Duodenal mucosa (tissue), 2 donors: ENCODE measurements around the gene RAB31.

Experiments used
- H3K27ac ChIP-seq: one replicate; pipeline ENCODE4 v1.7.0; 2013; ENCODE audit warnings: low read depth, low read length
- H3K27me3 ChIP-seq, 2 donors: one replicate each; pipeline ENCODE4 v1.7.0; 2013; ENCODE audit warnings: low read length in 2 of 2, control low read depth in 1 of 2; ENCODE audit not compliant: insufficient read depth in 2 of 2, control insufficient read depth in 1 of 2
- H3K36me3 ChIP-seq, 2 donors: one replicate each; pipeline ENCODE4 v1.7.0; 2013; ENCODE audit warnings: low read length in 2 of 2, control low read depth in 1 of 2; ENCODE audit not compliant: insufficient read depth in 2 of 2, control insufficient read depth in 1 of 2
- H3K4me1 ChIP-seq, 2 donors: one replicate each; pipeline ENCODE4 v1.7.0; 2013; ENCODE audit warnings: low read length in 2 of 2, control low read depth in 1 of 2; ENCODE audit not compliant: insufficient read depth in 2 of 2, control insufficient read depth in 1 of 2
- H3K4me3 ChIP-seq, 2 donors: one replicate each; pipeline ENCODE4 v1.7.0; 2013; ENCODE audit warnings: low read length in 2 of 2, low read depth in 1 of 2
- H3K9ac ChIP-seq, 2 donors: one replicate each; pipeline ENCODE4 v1.7.0; 2013; ENCODE audit warnings: low read length in 2 of 2, low read depth in 1 of 2
- H3K9me3 ChIP-seq, 2 donors: one replicate each; pipeline ENCODE4 v1.7.0; 2013; ENCODE audit warnings: low read length in 2 of 2, control low read depth in 1 of 2; ENCODE audit not compliant: control insufficient read depth in 1 of 2

The RAB31 gene

GRCh38 chr18:9845256-9845655 is 137.2 kb downstream of the RAB31 start:
- Histone ChIP-seq H3K4me1 (no peaks in the 10 kb centered on the region), H3K27ac (no peak overlapping the region), H3K27me3 (peaks cover 0 to 3% of the 10 kb centered on the region in 2 donors), H3K36me3 (no peaks in the 10 kb centered on the region), H3K9me3 (no peaks in the 10 kb centered on the region), H3K9ac (no peak overlapping the region), H3K4me3 (no peak overlapping the region)

- Histone ChIP-seq H3K9me3 (no peaks in the 10 kb centered on the region), H3K9ac (no peak overlapping the region), H3K4me1 (no peaks in the 10 kb centered on the region), H3K4me3 (no peak overlapping the region), H3K36me3 (no peaks in the 10 kb centered on the region), H3K27ac (no peak overlapping the region), H3K27me3 (peaks cover 0 to 3% of the 10 kb centered on the region in 2 donors)
Measured at GRCh38 chr18:9846162-9846925, 138.2 kb downstream of the RAB31 start.

GRCh38 chr18:9848170-9848879 is 140.2 kb downstream of the RAB31 start:
- no peak overlapping the region for H3K4me3 ChIP-seq
- H3K9me3 ChIP-seq = no peaks in the 10 kb centered on the region
- H3K27ac ChIP-seq = no peak overlapping the region
- no peak overlapping the region for H3K9ac ChIP-seq
- no peaks in the 10 kb centered on the region for H3K4me1 ChIP-seq
- H3K36me3 ChIP-seq = no peaks in the 10 kb centered on the region
- peaks cover 0 to 3% of the 10 kb centered on the region in 2 donors for H3K27me3 ChIP-seq

- Histone ChIP-seq H3K9me3 (no peaks in the 10 kb centered on the region), H3K4me3 (no peak overlapping the region), H3K4me1 (peaks cover 0 to 3% of the 10 kb centered on the region in 2 donors), H3K27me3 (peaks cover 0 to 3% of the 10 kb centered on the region in 2 donors), H3K27ac (no peak overlapping the region), H3K36me3 (no peaks in the 10 kb centered on the region), H3K9ac (no peak overlapping the region)
Measured at GRCh38 chr18:9849407-9850283, 141.5 kb downstream of the RAB31 start.

- Histone ChIP-seq H3K9me3 (no peaks in the 10 kb centered on the region), H3K4me3 (no peak overlapping the region), H3K36me3 (no peaks in the 10 kb centered on the region), H3K27ac (no peak overlapping the region), H3K9ac (no peak overlapping the region), H3K4me1 (peaks cover 0 to 4% of the 10 kb centered on the region in 2 donors), H3K27me3 (peaks cover 0 to 3% of the 10 kb centered on the region in 2 donors)
Measured at GRCh38 chr18:9850309-9850708, 142.2 kb downstream of the RAB31 start.

GRCh38 chr18:9851511-9851910 is 143.4 kb downstream of the RAB31 start:
- Histone ChIP-seq H3K36me3 (no peaks in the 10 kb centered on the region), H3K9me3 (no peaks in the 10 kb centered on the region), H3K9ac (no peak overlapping the region), H3K4me1 (peaks cover 0 to 4% of the 10 kb centered on the region in 2 donors), H3K27me3 (peaks cover 0 to 3% of the 10 kb centered on the region in 2 donors), H3K27ac (no peak overlapping the region), H3K4me3 (no peak overlapping the region)

GRCh38 chr18:9852266-9853081 is 144.4 kb downstream of the RAB31 start:
- Histone ChIP-seq H3K27me3 (peaks cover 0 to 3% of the 10 kb centered on the region in 2 donors), H3K9me3 (no peaks in the 10 kb centered on the region), H3K4me1 (peaks cover 0 to 4% of the 10 kb centered on the region in 2 donors), H3K36me3 (no peaks in the 10 kb centered on the region), H3K4me3 (no peak overlapping the region), H3K27ac (no peak overlapping the region), H3K9ac (no peak overlapping the region)

GRCh38 chr18:9854801-9855676 is 146.9 kb downstream of the RAB31 start:
- H3K4me1 ChIP-seq = peaks cover 0 to 4% of the 10 kb centered on the region in 2 donors
- H3K4me3 ChIP-seq = no peak overlapping the region
- H3K9me3 ChIP-seq = no peaks in the 10 kb centered on the region
- peak overlapping the region; percentile 5 for H3K27ac ChIP-seq
- H3K27me3 ChIP-seq = no peaks in the 10 kb centered on the region
- H3K36me3 ChIP-seq = no peaks in the 10 kb centered on the region
- no peak overlapping the region for H3K9ac ChIP-seq

- Histone ChIP-seq H3K4me1 (peaks cover 0 to 4% of the 10 kb centered on the region in 2 donors), H3K36me3 (no peaks in the 10 kb centered on the region), H3K27me3 (no peaks in the 10 kb centered on the region), H3K9ac (no peak overlapping the region), H3K9me3 (no peaks in the 10 kb centered on the region), H3K4me3 (no peak overlapping the region), H3K27ac (no peak overlapping the region)
Measured at GRCh38 chr18:9855681-9856080, 147.6 kb downstream of the RAB31 start.
